ENCODE measurements around the gene CD2BP2. TPM values are rescaled to one million over a fixed set of nuclear protein-coding genes. Genes with fewer than 3 reads are reported as not detected.
A peak's percentile ranks its signal among the peaks of the same experiment; 100 is the strongest.

CD2BP2 gene
- 10 to 100 TPM; 39.1 to 41.7 TPM for total RNA-seq
- 36.1 TPM for polyA plus RNA-seq (2013, experiment 1 of 2)
- 36.9 TPM for polyA plus RNA-seq (2013, experiment 2 of 2)
- 58.3 to 173 (median 125) reads per million in 172 experiments for total RNA-seq

- Mint-ChIP-seq H3K4me3 (peak within 1 kb of the TSS; percentile 91), H3K27me3 (no peaks in the 10 kb centered on the region), H3K36me3 (ENCODE audit: low read depth) (peaks cover 74% of the 10 kb centered on the region), H3K9me3 (no peaks in the 10 kb centered on the region), H3K27ac (peak within 1 kb of the TSS; percentile 89), H3K4me1 (ENCODE audit: low read depth) (peaks cover 28% of the 10 kb centered on the region)
- Histone ChIP-seq H3K4me3 (ENCODE audit: low read length) (peak within 1 kb of the TSS; percentile 98), H3K4me1 (ENCODE audit: insufficient read depth, low read length) (peaks cover 35% of the 10 kb centered on the region), H3K27me3 (ENCODE audit: control insufficient read depth in 1 of 2, insufficient read depth in 2 of 2, low read length in 2 of 2) (no peaks in the 10 kb centered on the region), H3K9me3 (ENCODE audit: control insufficient read depth in 1 of 2, insufficient read depth in 1 of 2, low read length in 2 of 2) (no peaks in the 10 kb centered on the region), H3K27ac (ENCODE audit: low read depth in 1 of 2, low read length in 2 of 2) (peak within 1 kb of the TSS; percentile 92 to 99), H3K36me3 (ENCODE audit: insufficient read depth, low read length) (peaks cover 59% of the 10 kb centered on the region)
- peak; percentile 88 for ATAC-seq (ENCODE audit: poor library complexity)
- intact Hi-C loops (cut with DNase I, micrococcal nuclease): loop anchor here (1.0 to 10.0 kb wide), 6 partner anchors 15 to 202 kb away; partner anchors contain the start of genes TBC1D10B (in 2 of the 2), ZNF771 (in 2 of the 2) and ZNF764 (in 1 of the 2)
- ChIA-PET CTCF (interaction anchor here (0.6 to 2.1 kb wide), 4 partner anchors 15 to 54 kb away, joined by 3 to 9 read pairs (median 4); partner anchors contain the start of genes TBC1D10B and ZNF771), POLR2A (interaction anchor here (0.8 to 4.6 kb wide), 11 partner anchors 11 to 290 kb away, joined by 3 to 19 read pairs (median 5); partner anchors contain the start of genes ALDOA, CORO1A, DCTPP1 and SEPTIN1)
- no peak for TF ChIP-seq CTCF (IDR thresholded peaks at IDR 0.05)
- DNase-seq: peak; percentile 71 to 97 (median 84)
Observed at GRCh38 chr16:30355144-30355953, at the start of gene CD2BP2. Gene CD2BP2, minus strand, starts transcription at chr16:30355308. Its CDS starts 627 bp downstream, at chr16:30354681.

- no peaks in the 10 kb centered on the region for H3K27me3 ChIP-seq (ENCODE audit: control insufficient read depth in 1 of 2, insufficient read depth in 2 of 2, low read length in 2 of 2)
Observed at GRCh38 chr16:30401768-30402425, 46.8 kb upstream of the CD2BP2 start.

More at GRCh38 chr16:30401768-30402425, 46.8 kb upstream of the CD2BP2 start:
- Histone ChIP-seq H3K4me1 (ENCODE audit: insufficient read depth, low read length) (peaks cover 36% of the 10 kb centered on the region), H3K27ac (ENCODE audit: low read depth in 1 of 2, low read length in 2 of 2) (no peak overlapping the region), H3K9me3 (ENCODE audit: control insufficient read depth in 1 of 2, insufficient read depth in 1 of 2, low read length in 2 of 2) (no peaks in the 10 kb centered on the region), H3K36me3 (ENCODE audit: insufficient read depth, low read length) (peaks cover 19% of the 10 kb centered on the region), H3K4me3 (ENCODE audit: low read length) (no peak overlapping the region)
- ChIA-PET POLR2A (interaction anchor here (1.0 to 2.0 kb wide), 2 partner anchors 10 to 16 kb away, joined by 3 to 7 read pairs; no protein-coding TSS in a partner anchor), CTCF (interaction anchor here (0.6 to 1.6 kb wide), 2 partner anchors 9 to 310 kb away, joined by 3 to 4 read pairs; partner anchors contain the start of gene TBX6)
- no peak overlapping the region for H3K27ac Mint-ChIP-seq
- peaks cover 36% of the 10 kb centered on the region for H3K4me1 Mint-ChIP-seq (ENCODE audit: low read depth)
- H3K4me3 Mint-ChIP-seq: peak overlapping the region; percentile 91
- H3K27me3 Mint-ChIP-seq: no peaks in the 10 kb centered on the region
- intact Hi-C loops (cut with DNase I, micrococcal nuclease): loop anchor here (10.0 kb wide), 2 partner anchors 47 to 337 kb away; partner anchors contain the start of genes CD2BP2 (in 2 of the 2) and ALDOA (in 1 of the 2)
- no peaks in the 10 kb centered on the region for H3K9me3 Mint-ChIP-seq
- no peak for ATAC-seq (ENCODE audit: poor library complexity)
- DNase-seq: no peak
- peaks cover 11% of the 10 kb centered on the region for H3K36me3 Mint-ChIP-seq (ENCODE audit: low read depth)
- no peak for TF ChIP-seq CTCF (IDR thresholded peaks at IDR 0.05)
